Activated T-cell treated with anti-CD3 and anti-CD28 coated beads, Interleukin-2, amount 50 U/mL, for 1 hour (primary cell): ENCODE data around the gene IL10RB.

Experiments
- DNase-seq: peaks from one replicate; pipeline ENCODE4 v3.0.0-alpha.2; 2020

The IL10RB gene

GRCh38 chr21:33268393-33268736 is 2.2 kb downstream of the IL10RB start:
- no peak for DNase-seq

DNA sequence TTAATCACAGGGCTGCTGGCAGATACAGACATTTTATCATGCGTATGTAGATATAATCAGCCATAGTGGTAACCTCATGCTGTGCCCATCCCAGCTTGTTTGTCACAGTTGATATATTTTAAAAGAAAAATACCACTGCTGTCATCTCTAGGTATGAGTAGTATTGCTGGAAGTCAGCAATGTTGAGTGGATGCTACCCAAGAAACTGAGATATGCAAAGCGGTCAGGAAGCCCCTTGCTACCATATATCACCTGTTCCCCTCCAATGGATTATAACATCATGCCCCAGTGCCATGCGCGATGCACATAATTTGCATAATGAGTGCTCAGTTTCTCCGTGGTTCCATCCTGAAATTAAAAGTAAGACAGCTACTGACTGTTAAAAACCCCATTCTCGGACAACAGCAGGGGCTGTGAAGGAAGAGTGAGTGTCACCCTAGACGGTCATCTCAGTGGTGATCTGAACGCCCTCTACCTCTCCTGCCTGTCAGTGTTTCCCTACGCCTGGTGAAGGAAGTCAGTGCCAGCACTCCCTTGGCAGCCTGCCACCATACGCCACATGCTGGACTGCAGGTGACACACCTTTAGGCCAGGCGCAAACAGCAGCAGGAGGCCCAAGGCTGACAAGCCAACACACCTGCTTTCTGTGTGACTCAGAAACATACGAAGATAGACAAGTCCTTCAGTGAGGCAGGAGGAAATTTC is 2.7 kb downstream of the IL10RB start:
- DNase-seq = peak; percentile 50

- no peak for DNase-seq
Measured at GRCh38 chr21:33270986-33271385, 4.8 kb downstream of the IL10RB start.

GRCh38 chr21:33273044-33273443 is 6.9 kb downstream of the IL10RB start:
- no peak for DNase-seq

DNA sequence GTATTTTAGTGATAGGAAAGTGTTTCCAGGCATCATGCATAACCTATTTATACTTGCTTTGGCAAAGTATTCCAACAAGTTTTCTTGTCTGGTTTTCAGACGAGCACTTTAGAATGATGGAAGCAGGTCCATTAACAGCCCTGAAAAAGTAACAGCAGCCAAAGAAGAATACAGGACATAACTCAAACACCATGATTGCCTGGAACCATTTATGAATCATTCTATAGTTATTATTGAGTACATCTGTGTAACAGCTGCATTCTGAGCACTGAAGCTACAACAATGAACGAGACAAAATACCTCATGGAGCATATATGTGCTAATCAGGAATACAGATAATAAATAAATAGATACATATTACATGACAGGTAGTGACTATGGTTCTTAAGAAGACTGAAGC is 12.6 kb downstream of the IL10RB start:
- no peak for DNase-seq

GRCh38 chr21:33279330-33279820 is 13.2 kb downstream of the IL10RB start:
- no peak for DNase-seq

DNA sequence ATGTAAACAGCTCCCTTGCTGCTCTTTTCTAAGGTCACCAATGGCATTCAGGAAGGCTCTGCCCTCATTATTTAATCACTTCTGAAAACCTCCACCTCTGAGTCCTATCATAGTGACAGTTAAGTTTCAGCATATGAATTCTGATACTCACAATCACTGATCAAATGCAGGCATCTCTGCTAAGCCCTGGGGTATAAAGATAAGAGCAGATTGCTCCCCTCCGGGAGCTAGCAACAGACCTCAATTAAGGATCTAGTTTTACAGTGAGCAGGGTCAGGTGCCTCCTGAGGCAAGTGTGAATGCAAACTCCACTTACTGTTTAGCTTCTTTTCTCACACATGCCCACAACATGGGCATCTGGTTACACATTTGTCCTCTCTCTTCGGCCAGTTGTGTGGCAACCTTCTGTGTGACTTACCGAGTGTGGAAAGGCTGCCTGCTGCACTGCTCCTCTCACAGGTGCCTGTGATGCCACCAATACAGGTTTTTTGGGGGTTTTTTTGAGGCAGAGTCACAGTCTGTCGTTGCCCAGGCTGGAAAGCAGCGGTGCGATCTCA is 15.0 kb downstream of the IL10RB start:
- DNase-seq = no peak

DNA sequence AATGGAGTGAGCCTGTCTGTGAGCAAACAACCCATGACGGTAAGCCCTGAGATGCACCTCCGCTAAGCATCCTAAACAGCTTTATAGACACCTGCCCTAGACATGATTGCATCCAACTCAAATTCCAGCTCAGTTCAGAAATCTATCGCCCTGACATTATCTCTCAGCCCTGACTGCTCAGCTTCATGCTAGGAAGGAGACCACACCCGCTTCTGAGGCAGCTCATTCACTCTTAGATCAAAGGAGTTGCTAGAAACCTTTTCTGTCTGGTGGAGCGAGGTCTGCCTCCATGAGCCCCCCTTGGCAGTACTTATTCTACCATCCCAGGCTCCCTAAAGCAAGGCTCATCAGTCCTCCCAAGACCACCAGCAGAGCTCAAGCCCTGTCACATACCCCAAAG is 17.0 kb downstream of the IL10RB start:
- DNase-seq = no peak

GRCh38 chr21:33286076-33286475 is 19.9 kb downstream of the IL10RB start:
- DNase-seq = no peak

GRCh38 chr21:33286600-33287456 is 20.7 kb downstream of the IL10RB start:
- no peak for DNase-seq

DNA sequence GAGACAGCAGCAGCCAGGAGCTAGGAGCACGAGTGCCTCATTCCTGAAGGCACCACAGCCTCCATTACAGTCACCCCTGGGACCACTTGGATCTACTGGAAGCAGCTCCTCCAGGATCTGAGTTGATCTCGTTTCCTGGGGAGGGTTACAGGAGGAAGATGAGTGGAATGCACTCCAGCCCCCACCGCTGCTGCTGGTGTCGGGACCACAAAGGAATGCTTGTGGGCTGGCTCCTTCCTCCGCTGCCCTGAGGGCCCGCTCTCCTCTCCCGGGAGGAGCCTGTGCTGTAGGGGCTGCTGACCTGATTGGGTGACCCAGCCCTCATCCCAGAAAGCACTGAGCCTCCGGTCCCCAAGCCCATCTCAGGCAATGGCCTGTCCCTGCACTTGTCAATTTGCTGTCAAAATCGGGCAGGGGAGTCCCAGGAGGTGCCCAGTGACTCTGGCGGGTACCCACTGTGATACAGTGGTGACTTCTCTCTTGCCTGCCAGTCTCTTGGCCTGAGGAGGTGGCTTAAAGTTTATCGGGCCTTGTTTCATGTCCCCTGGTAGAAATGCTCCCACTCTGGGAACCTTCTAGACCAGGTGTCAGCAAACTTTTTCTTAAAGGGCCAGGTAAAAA is 23.1 kb downstream of the IL10RB start:
- DNase-seq = no peak

GRCh38 chr21:33290441-33290840 is 24.3 kb downstream of the IL10RB start:
- DNase-seq = no peak

DNA sequence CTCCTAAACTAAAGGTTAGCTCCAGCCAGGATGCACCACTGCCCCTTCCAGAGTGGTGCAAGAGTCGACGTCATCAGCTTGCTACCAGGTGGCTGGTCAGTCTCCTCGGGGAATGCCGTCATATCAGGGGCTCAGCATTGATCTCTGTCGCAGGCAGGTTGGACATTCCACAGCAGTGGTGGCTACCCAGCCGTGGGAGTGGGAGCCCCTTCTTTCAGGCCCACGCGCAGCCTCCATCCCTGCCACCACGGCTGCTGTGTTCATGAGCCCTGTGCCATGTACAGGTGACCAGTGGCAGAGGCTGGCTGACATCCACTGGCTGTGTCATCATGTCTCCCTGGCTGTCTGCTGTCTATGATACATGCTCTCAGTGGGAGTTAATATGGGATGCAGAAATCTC is 25.5 kb downstream of the IL10RB start:
- DNase-seq = no peak

- DNase-seq = no peak
Measured at GRCh38 chr21:33292724-33293123, 26.6 kb downstream of the IL10RB start.

- no peak for DNase-seq
Measured at GRCh38 chr21:33293136-33293535, 27.0 kb downstream of the IL10RB start.

DNA sequence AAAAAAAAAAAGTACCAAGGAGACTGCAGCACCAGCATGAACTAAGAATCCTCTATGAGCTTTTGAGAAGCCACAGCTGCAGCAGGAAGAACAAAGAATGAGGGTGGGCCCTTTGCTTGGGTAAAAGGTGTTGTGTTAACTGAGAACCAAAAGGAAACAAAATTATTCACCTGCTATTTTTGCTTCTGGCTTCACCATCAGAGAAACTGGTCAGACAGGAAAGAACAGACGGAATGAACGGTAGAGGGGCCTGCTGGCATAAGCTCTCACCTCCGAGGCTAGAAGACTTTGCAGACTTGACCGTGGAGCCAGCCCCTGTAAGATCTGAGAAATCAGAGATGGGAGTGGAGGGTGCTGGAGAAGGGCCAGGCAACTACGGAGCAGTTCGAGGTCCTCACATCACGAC is 27.6 kb downstream of the IL10RB start:
- DNase-seq = no peak

GRCh38 chr21:33296156-33296555 is 30.0 kb downstream of the IL10RB start:
- DNase-seq = no peak

DNA sequence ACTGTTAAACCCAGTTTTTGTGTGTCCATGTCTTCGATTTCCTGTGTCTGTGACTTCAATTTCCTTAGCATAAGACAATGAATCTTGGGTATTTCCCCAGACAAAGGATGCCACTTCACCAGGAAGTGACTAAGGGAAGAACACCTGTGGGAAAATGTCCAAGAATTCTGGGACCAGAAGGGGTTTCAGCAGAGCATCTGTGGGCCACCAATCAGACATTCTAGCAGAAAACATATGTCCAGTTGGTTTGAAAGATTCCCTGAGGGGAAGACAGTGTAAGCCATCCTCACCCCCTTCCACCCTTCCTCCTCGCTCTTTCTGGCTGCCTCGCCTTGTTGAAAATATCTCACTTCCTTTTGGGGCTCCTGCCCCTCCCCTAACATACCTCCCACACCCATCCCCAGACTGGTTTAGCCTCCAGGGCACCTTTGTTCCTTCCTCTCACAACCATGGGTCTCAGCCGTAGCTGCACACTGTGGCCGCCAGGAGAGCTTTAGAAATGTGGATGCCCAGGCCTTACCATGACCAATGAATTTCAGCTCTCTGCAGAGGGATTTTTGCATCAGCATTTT is 33.1 kb downstream of the IL10RB start:
- peak; percentile 35 for DNase-seq

DNA sequence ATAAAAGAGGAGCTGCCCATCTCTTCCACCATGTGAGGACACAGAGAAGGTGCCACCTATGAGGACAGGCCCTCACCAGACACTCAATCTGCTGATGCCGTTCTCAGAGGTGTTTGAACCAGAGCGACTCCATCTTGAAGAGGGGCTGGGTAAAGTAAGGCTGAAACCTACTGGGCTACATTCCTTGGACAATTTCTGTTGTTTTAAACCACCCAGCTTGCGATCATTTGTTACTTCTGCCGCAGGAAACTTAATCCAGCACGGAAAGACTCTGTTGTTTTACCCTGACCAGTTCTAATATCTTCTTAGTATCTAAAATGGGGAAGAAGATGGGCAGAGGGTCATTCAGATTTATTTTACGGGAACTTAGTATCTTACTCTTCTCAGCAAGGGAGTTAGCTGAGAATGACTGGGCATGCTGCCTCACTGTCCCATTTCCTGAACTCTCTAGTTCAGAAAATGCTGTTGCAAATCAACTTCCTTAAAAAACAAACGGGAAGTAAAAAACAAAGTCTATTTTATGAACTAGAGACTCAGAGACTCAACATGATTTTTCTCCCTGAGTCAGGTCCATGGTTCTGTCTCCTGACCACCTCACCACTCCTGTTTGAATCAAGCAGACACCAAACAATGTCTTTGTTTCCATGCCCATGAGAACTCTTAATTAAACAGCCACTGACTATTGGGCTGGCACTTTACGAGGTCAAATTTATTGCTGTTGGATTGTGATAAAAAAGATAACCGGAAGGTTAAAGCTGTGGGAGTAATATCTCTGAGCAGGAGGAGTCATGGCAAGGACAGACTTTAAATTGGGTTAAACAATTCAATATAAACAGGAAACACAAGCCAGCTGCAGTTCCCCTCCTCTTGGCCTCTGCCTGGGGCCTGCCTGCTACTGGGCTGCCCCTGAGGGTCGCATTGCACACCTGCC is 34.8 kb downstream of the IL10RB start:
- DNase-seq = no peak

GRCh38 chr21:33301632-33302002 is 35.5 kb downstream of the IL10RB start:
- no peak for DNase-seq

GRCh38 chr21:33302055-33302454 is 35.9 kb downstream of the IL10RB start:
- no peak for DNase-seq

GRCh38 chr21:33302796-33303195 is 36.6 kb downstream of the IL10RB start:
- no peak for DNase-seq
